DND-41 (cell line): ENCODE results near the gene GLRA1.

Experiments used
- ATAC-seq: fragments of 200-7000 bp; cut with Tn5 transposase; 3 replicates; pipeline ENCODE4 v1.9.1; 2021; ENCODE audit warnings: low read depth; ENCODE audit not compliant: insufficient read depth
- DNase-seq: peaks from one replicate; pipeline ENCODE4 v3.0.0-alpha.2; 2020
- H2AFZ ChIP-seq: 2 replicates; pipeline ENCODE4 v1.6.0; 2012; ENCODE audit warnings: low read depth, low read length
- H3K27ac ChIP-seq: 2 replicates; pipeline ENCODE4 v1.5.1; 2012; ENCODE audit warnings: low read length, inconsistent platforms
- H3K27me3 ChIP-seq: fragments of 200-600 bp; sonication (generic); 2 replicates; pipeline ENCODE4 v1.6.0; 2012; ENCODE audit warnings: low read length, mild to moderate bottlenecking, inconsistent platforms; ENCODE audit not compliant: insufficient read depth, poor library complexity
- H3K36me3 ChIP-seq: 2 replicates; pipeline ENCODE4 v1.5.1; 2012; ENCODE audit warnings: low read length, inconsistent platforms; ENCODE audit not compliant: insufficient read depth
- H3K4me1 ChIP-seq: 2 replicates; pipeline ENCODE4 v1.5.1; 2012; ENCODE audit warnings: mild to moderate bottlenecking, low read length; ENCODE audit not compliant: insufficient read depth
- H3K4me2 ChIP-seq: 2 replicates; pipeline ENCODE4 v1.6.0; 2012; ENCODE audit warnings: mild to moderate bottlenecking, moderate library complexity, low read length, inconsistent platforms; ENCODE audit not compliant: insufficient read depth
- H3K4me3 ChIP-seq, 2 experiments: fragments of 200-600 bp in 1 of 2; shearing (Covaris generic) in 1 of 2; 2 replicates each; pipeline ENCODE4 v1.5.1; 2012 to 2016; ENCODE audit warnings: inconsistent platforms in 2 of 2, low read length in 2 of 2, mild to moderate bottlenecking in 2 of 2, low read depth in 1 of 2, moderate library complexity in 1 of 2
- H3K79me2 ChIP-seq: 2 replicates; pipeline ENCODE4 v1.6.0; 2012; ENCODE audit warnings: low read length, inconsistent platforms; ENCODE audit not compliant: insufficient read depth
- H3K9ac ChIP-seq: 2 replicates; pipeline ENCODE4 v1.6.0; 2012; ENCODE audit warnings: low read depth, mild to moderate bottlenecking, inconsistent platforms, low read length, moderate library complexity
- H3K9me3 ChIP-seq: 2 replicates; pipeline ENCODE4 v1.5.1; 2012; ENCODE audit warnings: low read length, moderate library complexity, mild to moderate bottlenecking, inconsistent platforms; ENCODE audit not compliant: insufficient read depth, severe bottlenecking
- H4K20me1 ChIP-seq: 2 replicates; pipeline ENCODE4 v1.6.0; 2012; ENCODE audit warnings: low read length; ENCODE audit not compliant: insufficient read depth
- EZH2 ChIP-seq: IDR thresholded peaks from 3 replicates; pipeline ENCODE4 v1.6.1; 2012; ENCODE audit warnings: borderline replicate concordance, low read depth, mild to moderate bottlenecking, moderate library complexity, low read length, inconsistent platforms; ENCODE audit not compliant: severe bottlenecking
- TF ChIP-seq, protein P1 (sequence below): IDR thresholded peaks from 2 replicates; pipeline ENCODE4 v1.5.1; 2012; ENCODE audit warnings: borderline replicate concordance, low read length, moderate library complexity, mild to moderate bottlenecking; ENCODE audit not compliant: poor library complexity, severe bottlenecking; ENCODE audit errors: extremely low read depth

The GLRA1 gene

DNA sequence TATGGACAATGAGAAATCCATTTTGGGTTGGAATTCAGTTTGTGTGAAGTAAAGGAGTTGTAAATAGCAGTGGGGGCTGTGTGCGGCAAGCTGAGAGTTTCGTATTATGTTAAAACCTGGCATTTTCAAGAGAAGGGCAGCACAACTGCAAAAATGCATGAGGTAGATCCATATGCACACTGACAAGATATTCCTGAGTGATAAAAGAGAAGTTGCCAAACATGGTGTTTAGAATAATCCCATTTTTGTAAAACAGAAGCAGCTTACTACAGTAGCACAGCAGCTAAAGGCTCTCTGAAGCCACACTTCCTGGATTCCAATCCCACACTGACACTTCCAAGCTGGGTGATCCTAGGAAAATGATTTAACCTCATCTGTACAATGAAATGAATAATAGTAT, 11.2 kb downstream of the GLRA1 start:
- Histone ChIP-seq H3K4me1 (no peaks in the 10 kb centered on the region), H3K27me3 (peaks cover 5% of the 10 kb centered on the region), H3K27ac (no peak overlapping the region), H3K4me2 (no peak overlapping the region), H3K4me3 (no peak overlapping the region), H2AFZ (no peak overlapping the region), H4K20me1 (no peaks in the 10 kb centered on the region), H3K79me2 (no peaks in the 10 kb centered on the region), H3K36me3 (no peaks in the 10 kb centered on the region), H3K9me3 (no peaks in the 10 kb centered on the region), H3K9ac (no peak overlapping the region)
- DNase-seq (no peak), ATAC-seq (no peak)
- TF ChIP-seq, protein P1, sequence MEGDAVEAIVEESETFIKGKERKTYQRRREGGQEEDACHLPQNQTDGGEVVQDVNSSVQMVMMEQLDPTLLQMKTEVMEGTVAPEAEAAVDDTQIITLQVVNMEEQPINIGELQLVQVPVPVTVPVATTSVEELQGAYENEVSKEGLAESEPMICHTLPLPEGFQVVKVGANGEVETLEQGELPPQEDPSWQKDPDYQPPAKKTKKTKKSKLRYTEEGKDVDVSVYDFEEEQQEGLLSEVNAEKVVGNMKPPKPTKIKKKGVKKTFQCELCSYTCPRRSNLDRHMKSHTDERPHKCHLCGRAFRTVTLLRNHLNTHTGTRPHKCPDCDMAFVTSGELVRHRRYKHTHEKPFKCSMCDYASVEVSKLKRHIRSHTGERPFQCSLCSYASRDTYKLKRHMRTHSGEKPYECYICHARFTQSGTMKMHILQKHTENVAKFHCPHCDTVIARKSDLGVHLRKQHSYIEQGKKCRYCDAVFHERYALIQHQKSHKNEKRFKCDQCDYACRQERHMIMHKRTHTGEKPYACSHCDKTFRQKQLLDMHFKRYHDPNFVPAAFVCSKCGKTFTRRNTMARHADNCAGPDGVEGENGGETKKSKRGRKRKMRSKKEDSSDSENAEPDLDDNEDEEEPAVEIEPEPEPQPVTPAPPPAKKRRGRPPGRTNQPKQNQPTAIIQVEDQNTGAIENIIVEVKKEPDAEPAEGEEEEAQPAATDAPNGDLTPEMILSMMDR, result no peak
- TF ChIP-seq EZH2, result no peak

DNA sequence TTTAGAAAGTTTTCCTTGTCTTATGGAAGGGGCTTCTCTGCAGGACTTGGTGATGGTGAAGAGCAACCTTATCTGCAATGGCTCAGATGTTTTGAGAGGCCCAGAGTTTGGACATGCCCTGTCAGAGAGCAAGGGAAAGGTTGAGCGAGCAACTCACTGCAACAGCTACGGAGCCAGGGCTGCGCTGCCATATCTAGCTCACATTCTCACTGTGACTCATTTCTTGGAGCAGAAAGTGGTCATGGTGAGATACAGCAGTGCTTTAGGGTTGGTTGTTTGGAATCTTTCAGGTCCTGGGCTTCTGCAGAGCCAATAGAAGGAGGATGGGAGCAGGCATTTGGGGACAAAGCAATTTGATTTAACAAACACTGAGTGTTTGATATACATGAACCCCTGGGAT, 12.3 kb downstream of the GLRA1 start:
- Histone ChIP-seq H3K27me3 (peaks cover 5% of the 10 kb centered on the region), H3K4me2 (no peak overlapping the region), H3K9ac (no peak overlapping the region), H3K79me2 (no peaks in the 10 kb centered on the region), H2AFZ (no peak overlapping the region), H3K36me3 (no peaks in the 10 kb centered on the region), H3K27ac (no peak overlapping the region), H4K20me1 (no peaks in the 10 kb centered on the region), H3K9me3 (no peaks in the 10 kb centered on the region), H3K4me1 (no peaks in the 10 kb centered on the region), H3K4me3 (no peak overlapping the region)
- no peak for ATAC-seq
- no peak for DNase-seq
- TF ChIP-seq EZH2, result no peak
- TF ChIP-seq, protein P1, result no peak

DNA sequence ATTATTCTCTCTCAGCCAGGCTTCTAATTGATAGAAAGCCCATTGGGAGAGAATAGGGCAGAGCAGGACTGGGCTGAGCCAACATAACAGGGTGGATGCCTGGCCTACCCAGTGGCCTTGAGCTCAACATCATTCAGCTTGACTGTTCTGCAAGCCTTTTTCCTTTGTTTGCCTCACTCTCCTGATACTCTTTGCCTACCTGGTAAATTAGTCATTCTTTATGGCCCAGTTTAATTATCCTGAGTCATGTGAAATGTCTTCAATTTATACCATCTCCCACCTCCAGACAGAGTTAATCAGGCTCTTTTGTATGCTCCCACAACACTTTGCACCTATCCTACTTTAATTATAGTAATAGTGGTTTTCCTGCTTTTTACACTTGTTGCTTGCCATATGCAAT, 13.6 kb downstream of the GLRA1 start:
- ATAC-seq, result no peak
- TF ChIP-seq, protein P1, result no peak
- TF ChIP-seq EZH2, result no peak
- H3K9ac ChIP-seq, result no peak overlapping the region

DNA sequence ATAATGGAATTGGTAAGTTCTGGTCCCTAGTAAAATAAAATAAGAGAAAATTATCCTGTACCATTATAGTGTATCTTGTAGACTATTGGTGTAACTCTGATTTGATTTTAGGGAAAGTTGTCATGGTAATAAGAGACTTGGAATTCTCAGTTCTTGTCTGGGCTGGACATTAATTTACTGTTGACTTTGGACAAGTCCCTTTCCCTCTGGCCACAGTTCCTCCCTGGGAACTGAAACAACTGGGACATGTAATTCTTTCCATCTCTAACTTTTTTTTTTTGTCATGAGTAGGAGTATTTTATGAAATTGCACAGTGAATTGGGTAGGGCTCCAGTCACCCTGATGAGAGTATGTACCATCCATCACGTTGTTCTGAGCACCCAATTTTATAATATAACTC, 15.0 kb downstream of the GLRA1 start:
- DNase-seq (no peak), ATAC-seq (no peak)
- TF ChIP-seq, protein P1, result no peak
- TF ChIP-seq EZH2, result no peak
- H3K4me2 ChIP-seq, result no peak overlapping the region
- no peaks in the 10 kb centered on the region for H3K36me3 ChIP-seq
- H2AFZ ChIP-seq, result no peak overlapping the region
- H3K79me2 ChIP-seq, result no peaks in the 10 kb centered on the region
- H3K27me3 ChIP-seq, result peaks cover 11% of the 10 kb centered on the region
- H3K4me3 ChIP-seq, result no peak overlapping the region
- H3K4me1 ChIP-seq, result no peaks in the 10 kb centered on the region
- no peaks in the 10 kb centered on the region for H4K20me1 ChIP-seq
- no peaks in the 10 kb centered on the region for H3K9me3 ChIP-seq
- no peak overlapping the region for H3K9ac ChIP-seq
- H3K27ac ChIP-seq, result no peak overlapping the region

More for the DNA sequence above, 13.6 kb downstream of the GLRA1 start:
- no peak overlapping the region for H2AFZ ChIP-seq
- peaks cover 11% of the 10 kb centered on the region for H3K27me3 ChIP-seq
- DNase-seq, result no peak
- no peak overlapping the region for H3K27ac ChIP-seq
- H3K4me3 ChIP-seq, result no peak overlapping the region
- H3K4me1 ChIP-seq, result no peaks in the 10 kb centered on the region
- no peaks in the 10 kb centered on the region for H3K9me3 ChIP-seq
- no peaks in the 10 kb centered on the region for H4K20me1 ChIP-seq
- H3K36me3 ChIP-seq, result no peaks in the 10 kb centered on the region
- no peaks in the 10 kb centered on the region for H3K79me2 ChIP-seq
- H3K4me2 ChIP-seq, result no peak overlapping the region
